GM12878 (cell line): ENCODE results near the gene GNPTAB. TPM values are rescaled to one million over a fixed set of nuclear protein-coding genes. Genes with fewer than 3 reads are reported as not detected.

ENCODE experiments used
- ATAC-seq: fragments of 200-7000 bp; cut with Tn5 transposase; 3 replicates; pipeline ENCODE4 v1.9.1; 2020; ENCODE audit warnings: mild to moderate bottlenecking, moderate library complexity
- BruUV-seq: library from RNA; stranded (reverse); fragments of 400-500 nt; replicated peaks from 2 replicates; lab custom pipeline; 2021; lab: Mats Ljungman, UMichigan
- CTCF ChIA-PET: fragments of 300-600 bp; sonication (Branson Sonifier 250); formaldehyde crosslinking; extraction: SDS; loops from one replicate; lab custom pipeline; 2021; ENCODE audit warnings: inconsistent platforms; lab: Yijun Ruan, JAX
- POLR2A ChIA-PET: fragments of 350-600 bp; formaldehyde crosslinking; extraction: SDS; loops from one replicate; lab custom pipeline; 2021; ENCODE audit warnings: inconsistent platforms; lab: Charles Lee
- RAD21 ChIA-PET: fragments of 300-600 bp; sonication (Branson Sonifier 250); formaldehyde crosslinking; loops from one replicate; lab custom pipeline; 2023; ENCODE audit warnings: antibody characterized with exemption; ENCODE audit not compliant: unreplicated experiment; lab: Charles Lee
- SMC1A ChIA-PET: fragments of 300-600 bp; sonication (Branson Sonifier 250); formaldehyde crosslinking; loops from one replicate; lab custom pipeline; 2023; ENCODE audit not compliant: unreplicated experiment, uncharacterized antibody; lab: Charles Lee
- DNase-seq: peaks from one replicate; pipeline ENCODE4 v3.0.0-alpha.2; 2011; ENCODE audit warnings: low read depth, low spot score
- FAIRE-seq: peaks from 3 replicates; lab custom pipeline; 2011; peaks lifted over from hg19 to GRCh38; lab: Jason Lieb, UNC
- H2AFZ ChIP-seq: 2 replicates; pipeline ENCODE4 v1.6.0; 2011; ENCODE audit warnings: low read depth, low read length, control low read depth; ENCODE audit not compliant: control insufficient read depth
- H3K27ac ChIP-seq: 2 replicates; pipeline ENCODE4 v1.5.1; 2011; ENCODE audit warnings: control low read depth; ENCODE audit not compliant: control insufficient read depth, insufficient read depth
- H3K27me3 ChIP-seq, 2 experiments: replicated peaks in 1 of 2; 2 replicates each; pipeline versions ENCODE4 v1.6.0 to v1.6.1; 2011; ENCODE audit warnings: low read length in 1 of 2; ENCODE audit not compliant: control insufficient read depth in 2 of 2, insufficient read depth in 2 of 2
- H3K36me3 ChIP-seq, 2 experiments: 2 replicates each; pipeline ENCODE4 v1.5.1; 2011; ENCODE audit warnings: low read length in 1 of 2; ENCODE audit not compliant: control insufficient read depth in 2 of 2, insufficient read depth in 2 of 2
- H3K4me1 ChIP-seq: 2 replicates; pipeline ENCODE4 v1.6.1; 2011; ENCODE audit warnings: mild to moderate bottlenecking, low read length, moderate library complexity, mixed read lengths; ENCODE audit not compliant: control insufficient read depth, insufficient read depth
- H3K4me2 ChIP-seq: 2 replicates; pipeline ENCODE4 v1.6.0; 2011; ENCODE audit warnings: control low read depth; ENCODE audit not compliant: control insufficient read depth, insufficient read depth
- H3K4me3 ChIP-seq: fragments of 200-600 bp; sonication (generic); 2 replicates; pipeline ENCODE4 v1.5.1; 2016
- H3K79me2 ChIP-seq: 2 replicates; pipeline ENCODE4 v1.6.0; 2011; ENCODE audit warnings: low read length; ENCODE audit not compliant: control insufficient read depth, insufficient read depth
- H3K9ac ChIP-seq: 2 replicates; pipeline ENCODE4 v1.8.0; 2011; ENCODE audit warnings: low read length, control low read depth, mixed read lengths; ENCODE audit not compliant: control insufficient read depth, insufficient read depth
- H3K9me3 ChIP-seq: replicated peaks from 3 replicates; pipeline ENCODE4 v1.5.1; 2011; ENCODE audit warnings: mild to moderate bottlenecking, low read length; ENCODE audit not compliant: control insufficient read depth, insufficient read depth
- H4K20me1 ChIP-seq: 2 replicates; pipeline ENCODE4 v1.6.0; 2011; ENCODE audit not compliant: control insufficient read depth, insufficient read depth
- MEF2B ChIP-seq: fragments of 450-650 bp; IDR thresholded peaks from 2 replicates; pipeline ENCODE4 v1.6.1; 2018; ENCODE audit warnings: mild to moderate bottlenecking, moderate library complexity; ENCODE audit not compliant: partially characterized antibody, poor library complexity, severe bottlenecking
- PML ChIP-seq: IDR thresholded peaks from 2 replicates; pipeline ENCODE4 v1.6.1; 2012; ENCODE audit warnings: low read length, inconsistent platforms
- YBX1 ChIP-seq: fragments of 450-650 bp; IDR thresholded peaks from 2 replicates; pipeline ENCODE4 v1.6.1; 2016; ENCODE audit warnings: antibody characterized with exemption
- ZZZ3 ChIP-seq: IDR thresholded peaks from 2 replicates; pipeline ENCODE4 v1.6.1; 2011; ENCODE audit warnings: low read depth; ENCODE audit not compliant: control insufficient read depth, insufficient read length
- WGBS: methylation state at CpG from one replicate; pipeline ENCODE4 v1.1.6; 2016; ENCODE audit warnings: low lambda C conversion rate; ENCODE audit not compliant: insufficient replicate concordance, insufficient coverage; ENCODE audit errors: missing lambda C conversion rate; 5-methylcytosine and 5-hydroxymethylcytosine counted together
- in situ Hi-C: fragments of 300-500 bp; cut with MboI; formaldehyde crosslinking; loops from 9 replicates; pipeline ENCODE4 v1.14.3; 2018; ENCODE audit warnings: mixed read lengths
- intact Hi-C: fragments of 100-400 bp; cut with micrococcal nuclease; formaldehyde crosslinking; loops from one replicate; pipeline ENCODE4 v1.14.2; 2022; ENCODE audit not compliant: unreplicated experiment
- polyA plus RNA-seq, 11 experiments: library from polyadenylated mRNA; depleted of rRNA in 4 of 11; unstranded in 6 of 11; stranded (reverse) in 5 of 11; fragments of >200 nt; fragmentation: Nextera tagmentation in 4 of 11; fragmentation: Illumina TruSeq in 1 of 11; extraction: Ambion mirVana in 4 of 11; extraction: Trizol in 1 of 11; gene quantifications; 1 replicate in 1 of 11; 2 replicates in 10 of 11; pipeline versions ENCODE4 v1.2.1 to v1.2.3, GENCODE V29; 2011 to 2016; ENCODE audit warnings: inconsistent platforms in 2 of 11, missing spikeins in 2 of 11, low read depth in 1 of 11
- total RNA-seq, 4 experiments: library from RNA; depleted of rRNA in 3 of 4; stranded (reverse); fragments of >200 nt in 3 of 4; fragmentation: Illumina TruSeq in 1 of 4; extraction: Trizol in 1 of 4; gene quantifications; 2 replicates each; pipeline versions ENCODE4 v1.2.1 to v1.2.3, GENCODE V29; 2013 to 2021
- TF ChIP-seq, protein P1 (sequence below): fragments of 450-650 bp; formaldehyde crosslinking; IDR thresholded peaks from 2 replicates; pipeline ENCODE4 v1.4.0; 2020; ENCODE audit warnings: mild to moderate bottlenecking, moderate library complexity

The GNPTAB gene
- total and polyA plus RNA-seq, 10 of the 15 experiments (the other 5 are each of a cell fraction or from before 2014, with no cell fraction given) = 9.8 to 38.9 (median 35.3) TPM

GRCh38 chr12:101743724-101744472 lies 86.9 kb downstream of the GNPTAB start (continued):
- TF ChIP-seq, protein P1, sequence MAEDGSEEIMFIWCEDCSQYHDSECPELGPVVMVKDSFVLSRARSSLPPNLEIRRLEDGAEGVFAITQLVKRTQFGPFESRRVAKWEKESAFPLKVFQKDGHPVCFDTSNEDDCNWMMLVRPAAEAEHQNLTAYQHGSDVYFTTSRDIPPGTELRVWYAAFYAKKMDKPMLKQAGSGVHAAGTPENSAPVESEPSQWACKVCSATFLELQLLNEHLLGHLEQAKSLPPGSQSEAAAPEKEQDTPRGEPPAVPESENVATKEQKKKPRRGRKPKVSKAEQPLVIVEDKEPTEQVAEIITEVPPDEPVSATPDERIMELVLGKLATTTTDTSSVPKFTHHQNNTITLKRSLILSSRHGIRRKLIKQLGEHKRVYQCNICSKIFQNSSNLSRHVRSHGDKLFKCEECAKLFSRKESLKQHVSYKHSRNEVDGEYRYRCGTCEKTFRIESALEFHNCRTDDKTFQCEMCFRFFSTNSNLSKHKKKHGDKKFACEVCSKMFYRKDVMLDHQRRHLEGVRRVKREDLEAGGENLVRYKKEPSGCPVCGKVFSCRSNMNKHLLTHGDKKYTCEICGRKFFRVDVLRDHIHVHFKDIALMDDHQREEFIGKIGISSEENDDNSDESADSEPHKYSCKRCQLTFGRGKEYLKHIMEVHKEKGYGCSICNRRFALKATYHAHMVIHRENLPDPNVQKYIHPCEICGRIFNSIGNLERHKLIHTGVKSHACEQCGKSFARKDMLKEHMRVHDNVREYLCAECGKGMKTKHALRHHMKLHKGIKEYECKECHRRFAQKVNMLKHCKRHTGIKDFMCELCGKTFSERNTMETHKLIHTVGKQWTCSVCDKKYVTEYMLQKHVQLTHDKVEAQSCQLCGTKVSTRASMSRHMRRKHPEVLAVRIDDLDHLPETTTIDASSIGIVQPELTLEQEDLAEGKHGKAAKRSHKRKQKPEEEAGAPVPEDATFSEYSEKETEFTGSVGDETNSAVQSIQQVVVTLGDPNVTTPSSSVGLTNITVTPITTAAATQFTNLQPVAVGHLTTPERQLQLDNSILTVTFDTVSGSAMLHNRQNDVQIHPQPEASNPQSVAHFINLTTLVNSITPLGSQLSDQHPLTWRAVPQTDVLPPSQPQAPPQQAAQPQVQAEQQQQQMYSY (CRISPR knock-in tag) = no peak
- TF ChIP-seq MEF2B = no peak
- no peak for TF ChIP-seq ZZZ3

- peak overlapping the region; percentile 17 for H3K9ac ChIP-seq
- TSS peak; percentile 37 for BruUV-seq
- peak overlapping the region; percentile 85 for H3K27ac ChIP-seq
- TF ChIP-seq PML (0 out of 2 replicates have a peak, but pooled peaks have one; percentile 8), YBX1 (no peak)
- SMC1A ChIA-PET = interaction anchor here (1.0 to 1.4 kb wide), 4 partner anchors 10 to 80 kb away, joined by 3 to 5 read pairs (median 4); no protein-coding TSS in a partner anchor
- peaks cover 17% of the 10 kb centered on the region for H3K4me1 ChIP-seq
- in situ Hi-C loops (no loop called here), intact Hi-C loops (no loop called here)
- FAIRE-seq (no peak), ATAC-seq (no peak), DNase-seq (no peak)
- no peak overlapping the region for H2AFZ ChIP-seq
- H3K9me3 ChIP-seq = no peaks in the 10 kb centered on the region
- CTCF ChIA-PET = no interaction called here
- peaks cover 2 to 8% of the 10 kb centered on the region in 2 experiments for H3K36me3 ChIP-seq
- H3K79me2 ChIP-seq = no peaks in the 10 kb centered on the region
- no peak overlapping the region for H3K4me3 ChIP-seq
- H3K27me3 ChIP-seq = no peaks in the 10 kb centered on the region
- POLR2A ChIA-PET = no interaction called here
- 42% methylated on average over 1 of the region's 1 CpG for WGBS
- RAD21 ChIA-PET = interaction anchor here (1.2 kb wide), 2 partner anchors 30 to 109 kb away, joined by 3 read pairs; no protein-coding TSS in a partner anchor
- peak overlapping the region; percentile 59; the same call in 1 of the 2 replicates for H3K4me2 ChIP-seq
- no peaks in the 10 kb centered on the region for H4K20me1 ChIP-seq
Measured at GRCh38 chr12:101743242-101743641, 87.5 kb downstream of the GNPTAB start.
